Stimulated activated CD4-positive, alpha-beta T cell treated with anti-CD3 and anti-CD28 coated beads, Interleukin-4, amount 100 ng/mL, for 24 hours (primary cell): ENCODE results near the gene R3HDM2.

Source experiments
- DNase-seq: peaks from one replicate; pipeline ENCODE4 v3.0.0-alpha.2; 2020

Gene R3HDM2

DNA sequence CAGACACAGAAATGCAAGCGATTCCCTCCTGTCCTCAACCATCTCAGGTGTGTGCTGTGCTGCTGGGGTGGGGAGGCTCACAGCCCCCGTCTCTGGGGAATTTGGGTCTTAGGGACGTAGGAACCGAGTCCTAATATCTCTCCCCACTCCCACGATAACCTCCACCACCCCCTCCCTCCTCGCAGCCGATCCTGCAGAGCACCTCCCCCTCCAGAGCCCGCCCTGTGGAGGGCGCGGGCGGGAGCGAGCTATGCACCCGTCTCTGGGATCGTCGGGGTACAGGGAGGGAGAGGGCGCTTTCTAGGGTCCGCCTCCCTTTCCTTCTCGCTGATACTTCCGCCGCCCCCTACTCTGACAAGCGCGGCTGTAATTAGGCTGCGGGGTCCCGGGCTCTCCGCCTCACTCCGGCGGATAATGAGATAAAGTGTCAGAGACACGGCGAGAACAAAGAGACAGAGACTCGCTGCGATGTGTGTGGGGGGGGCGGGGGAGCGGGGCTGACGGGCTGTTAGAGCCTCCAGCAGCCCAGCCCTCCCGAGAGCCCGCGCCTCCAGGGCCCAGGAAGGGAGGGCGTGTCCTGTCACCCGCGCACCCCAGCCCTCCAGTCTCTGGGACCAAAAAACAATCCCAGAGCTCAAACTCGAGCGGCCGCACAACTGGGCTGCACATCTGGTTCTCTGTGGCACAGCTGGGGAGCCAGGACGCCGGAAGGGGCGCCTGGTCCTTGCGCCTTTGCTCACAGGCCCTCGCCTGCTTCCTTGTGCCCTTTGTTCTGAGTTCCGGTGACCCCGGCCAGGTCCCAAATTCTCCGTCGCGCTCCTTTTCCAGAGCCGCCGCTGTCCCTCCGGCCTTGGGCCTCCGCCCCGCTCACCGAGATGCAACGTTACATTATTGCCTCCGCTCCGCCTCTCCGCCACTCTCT lies 192.7 kb downstream of the R3HDM2 start:
- no peak for DNase-seq

DNA sequence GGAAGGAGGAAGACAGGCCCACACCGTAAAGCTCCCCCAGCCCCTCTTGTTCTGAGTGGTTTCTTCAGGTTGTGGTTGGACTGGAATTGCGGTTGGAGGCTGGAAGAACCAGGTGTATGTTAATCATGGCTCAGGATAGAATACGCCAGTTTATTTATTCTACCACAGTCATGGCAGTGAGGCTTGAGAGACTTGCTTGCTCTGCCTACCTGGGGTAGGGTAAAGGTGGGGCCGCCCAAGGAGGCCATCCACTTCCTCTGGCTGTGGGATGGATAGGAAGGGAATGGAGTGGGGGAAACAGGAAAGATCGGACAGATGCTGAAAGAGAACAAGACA lies 193.3 kb downstream of the R3HDM2 start:
- DNase-seq = no peak

DNA sequence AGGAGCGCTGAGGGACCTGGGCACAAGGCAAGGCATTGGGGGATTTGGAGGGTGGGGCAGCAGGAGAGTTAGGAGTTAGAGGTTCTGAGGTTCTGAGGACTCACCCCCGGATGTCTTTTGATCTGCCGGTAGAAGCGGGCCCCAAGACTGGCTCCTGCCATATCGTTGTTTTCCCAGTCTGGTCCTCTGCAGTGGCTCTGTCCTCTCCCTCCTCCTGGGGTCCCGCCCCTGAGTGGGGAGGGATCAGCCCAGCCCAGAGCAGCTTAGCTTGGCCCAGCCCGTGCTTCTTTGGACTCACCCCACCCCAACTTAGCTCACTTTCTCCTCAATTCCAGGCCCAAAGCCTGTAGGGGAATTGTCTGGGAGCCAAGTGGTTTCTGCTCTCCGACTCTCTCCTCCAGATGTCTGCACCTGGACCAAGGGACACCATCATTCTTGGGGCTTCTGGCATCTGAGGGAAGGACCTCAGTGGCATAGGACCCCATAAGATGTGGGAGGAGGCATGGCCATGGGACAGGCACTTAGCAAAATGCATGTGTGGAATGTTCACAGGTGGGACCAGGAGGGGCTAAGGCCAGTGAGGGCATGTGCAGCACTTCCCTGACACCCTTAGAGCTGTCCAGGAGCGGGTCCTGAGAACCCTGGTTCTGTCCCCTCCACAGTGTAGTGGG lies 193.8 kb downstream of the R3HDM2 start:
- no peak for DNase-seq

DNA sequence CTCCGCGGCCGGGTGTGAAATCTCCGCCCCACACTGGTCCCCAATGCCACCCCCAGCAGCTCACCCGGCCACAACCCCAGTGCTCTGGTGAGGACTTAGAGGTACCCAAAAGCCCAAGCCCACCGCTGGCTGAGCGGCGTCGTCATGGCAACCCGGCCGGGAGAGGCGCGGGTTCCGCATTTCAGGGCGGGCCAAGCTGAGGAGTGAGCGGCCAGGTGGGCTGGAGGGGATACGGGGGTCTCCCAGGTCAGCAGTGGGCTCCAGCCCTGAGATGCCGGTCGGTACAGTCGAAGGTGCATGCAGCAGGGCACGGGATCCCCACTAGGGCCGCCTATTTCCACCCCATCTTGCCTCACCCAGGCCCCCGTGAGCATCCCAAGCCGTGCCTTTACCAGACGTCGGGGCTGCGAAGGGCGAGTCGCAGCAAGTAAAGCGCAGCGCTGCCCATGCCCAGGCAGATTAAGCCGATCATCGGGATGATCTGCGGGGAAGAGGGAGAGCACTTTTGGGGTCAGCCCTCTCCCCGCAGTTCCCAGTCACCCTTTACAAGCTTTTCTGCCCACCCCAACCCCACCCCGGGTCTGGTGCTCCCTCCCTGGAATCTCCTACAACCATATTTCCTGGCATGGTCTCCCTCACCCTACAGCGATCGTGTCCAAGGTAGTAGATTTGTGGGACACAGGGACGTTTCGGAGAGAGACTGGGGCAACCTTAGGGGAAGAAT lies 194.5 kb downstream of the R3HDM2 start:
- DNase-seq = no peak

DNA sequence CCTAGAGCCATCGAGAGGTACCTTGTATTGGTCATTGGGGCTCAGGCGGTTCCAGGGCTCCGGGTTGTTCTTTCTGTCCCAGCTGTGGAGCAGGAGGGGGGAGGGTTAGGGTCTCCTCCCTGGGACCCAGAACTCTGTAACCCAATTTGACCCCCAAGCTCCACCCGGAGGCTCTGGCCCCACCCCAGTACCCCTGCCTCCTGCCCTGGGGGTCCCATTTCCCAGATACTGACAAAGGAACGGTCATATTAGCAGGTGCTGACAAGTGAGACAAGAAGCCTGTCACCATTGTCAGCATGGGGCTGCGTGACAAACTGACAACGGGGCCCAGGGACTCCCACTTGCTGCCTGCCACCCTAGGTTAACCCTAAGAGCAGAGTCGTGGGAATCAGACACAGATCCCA lies 195.1 kb downstream of the R3HDM2 start:
- no peak for DNase-seq

DNA sequence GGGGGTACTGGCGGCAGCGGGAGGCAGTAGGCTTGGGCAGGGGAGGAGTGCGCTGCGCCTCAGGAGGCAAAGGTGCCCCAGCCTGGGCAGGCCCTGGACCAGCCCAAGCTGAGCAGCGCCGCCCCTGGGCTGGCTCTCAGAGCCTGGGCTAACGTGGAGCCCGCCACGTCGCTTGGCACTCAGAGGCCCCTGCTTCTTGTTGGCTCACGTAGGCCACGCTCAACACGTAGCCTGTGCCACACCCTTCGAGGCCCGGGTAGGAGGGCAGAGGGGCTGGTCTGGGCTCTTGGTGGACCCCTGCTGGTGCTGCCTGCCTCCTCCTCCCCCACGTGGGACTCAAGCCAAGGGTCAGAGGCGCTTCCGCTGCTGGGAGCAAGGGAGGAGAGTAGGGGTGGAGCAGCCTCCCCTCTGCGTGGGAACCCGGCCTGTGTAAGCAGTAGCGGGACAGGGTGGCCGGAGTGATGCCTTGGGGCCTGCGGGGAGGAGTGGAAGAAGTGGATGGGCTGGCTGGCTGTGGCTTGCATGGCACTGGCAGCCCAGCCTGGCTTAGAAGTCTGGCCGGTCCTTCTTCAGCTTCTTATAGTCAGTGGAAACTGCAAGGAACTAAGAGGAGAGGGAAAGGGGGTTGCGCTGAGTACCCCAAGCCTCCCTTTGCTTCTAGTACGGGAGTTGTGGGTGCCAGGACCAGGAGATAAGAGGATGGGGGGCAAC lies 195.7 kb downstream of the R3HDM2 start:
- DNase-seq = no peak

DNA sequence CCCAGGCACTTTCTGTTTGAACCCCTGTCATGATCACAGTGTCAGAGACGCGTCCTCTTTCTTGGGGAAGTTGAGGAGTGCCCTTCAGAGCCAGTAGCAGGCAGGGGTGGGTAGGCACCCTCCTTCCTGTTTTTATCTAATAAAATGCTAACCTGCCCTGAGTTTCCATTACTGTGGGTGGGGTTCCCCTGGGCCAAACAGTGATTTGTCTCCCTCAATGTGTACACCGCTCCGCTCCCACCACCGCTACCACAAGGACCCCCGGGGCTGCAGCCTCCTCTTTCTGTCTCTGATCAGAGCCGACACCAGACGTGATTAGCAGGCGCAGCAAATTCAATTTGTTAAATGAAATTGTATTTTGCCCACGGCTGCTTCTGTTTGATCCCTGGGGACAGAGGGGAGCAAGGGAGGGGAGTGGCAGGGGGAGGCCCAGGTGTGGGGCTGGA lies 196.2 kb downstream of the R3HDM2 start:
- DNase-seq = no peak

DNA sequence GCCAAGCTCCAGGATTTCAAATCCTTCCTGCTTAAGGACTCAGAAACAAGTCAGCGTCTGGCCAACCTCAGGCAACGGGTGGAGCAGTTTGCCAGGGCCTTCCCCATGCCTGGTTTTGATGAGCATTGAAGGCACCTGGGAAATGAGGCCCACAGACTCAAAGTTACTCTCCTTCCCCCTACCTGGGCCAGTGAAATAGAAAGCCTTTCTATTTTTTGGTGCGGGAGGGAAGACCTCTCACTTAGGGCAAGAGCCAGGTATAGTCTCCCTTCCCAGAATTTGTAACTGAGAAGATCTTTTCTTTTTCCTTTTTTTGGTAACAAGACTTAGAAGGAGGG lies 196.6 kb downstream of the R3HDM2 start:
- no peak for DNase-seq

DNA sequence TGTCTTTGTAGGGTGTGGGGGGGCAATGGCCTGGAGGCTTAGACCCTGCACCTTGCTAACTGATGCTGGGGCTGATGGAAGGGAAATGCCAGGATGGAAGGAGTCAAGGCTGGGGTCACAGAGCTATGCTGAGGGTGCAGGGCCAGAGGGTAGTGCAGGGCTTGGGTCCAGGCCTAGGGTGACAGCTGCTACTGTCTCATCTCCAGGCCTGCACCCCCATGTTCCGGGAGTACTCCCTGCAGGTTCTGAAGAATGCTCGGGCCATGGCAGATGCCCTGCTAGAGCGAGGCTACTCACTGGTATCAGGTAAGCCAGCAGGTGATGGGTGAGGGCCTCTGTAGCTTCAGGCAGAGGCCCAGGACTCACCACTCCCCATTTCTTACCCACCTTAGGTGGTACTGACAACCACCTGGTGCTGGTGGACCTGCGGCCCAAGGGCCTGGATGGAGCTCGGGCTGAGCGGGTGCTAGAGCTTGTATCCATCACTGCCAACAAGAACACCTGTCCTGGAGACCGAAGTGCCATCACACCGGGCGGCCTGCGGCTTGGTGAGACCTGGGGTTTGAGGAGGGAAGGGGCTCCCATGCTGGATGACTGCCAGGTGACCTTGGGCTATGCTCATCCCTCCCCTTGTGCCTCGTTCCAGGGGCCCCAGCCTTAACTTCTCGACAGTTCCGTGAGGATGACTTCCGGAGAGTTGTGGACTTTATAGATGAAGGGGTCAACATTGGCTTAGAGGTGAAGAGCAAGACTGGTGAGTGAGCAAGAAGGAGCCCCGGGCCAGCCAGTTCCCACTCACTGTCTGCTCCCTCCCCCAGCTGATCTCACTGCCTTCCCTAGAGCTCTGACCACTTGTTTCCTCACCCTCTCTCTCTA lies 197.2 kb downstream of the R3HDM2 start:
- no peak for DNase-seq

DNA sequence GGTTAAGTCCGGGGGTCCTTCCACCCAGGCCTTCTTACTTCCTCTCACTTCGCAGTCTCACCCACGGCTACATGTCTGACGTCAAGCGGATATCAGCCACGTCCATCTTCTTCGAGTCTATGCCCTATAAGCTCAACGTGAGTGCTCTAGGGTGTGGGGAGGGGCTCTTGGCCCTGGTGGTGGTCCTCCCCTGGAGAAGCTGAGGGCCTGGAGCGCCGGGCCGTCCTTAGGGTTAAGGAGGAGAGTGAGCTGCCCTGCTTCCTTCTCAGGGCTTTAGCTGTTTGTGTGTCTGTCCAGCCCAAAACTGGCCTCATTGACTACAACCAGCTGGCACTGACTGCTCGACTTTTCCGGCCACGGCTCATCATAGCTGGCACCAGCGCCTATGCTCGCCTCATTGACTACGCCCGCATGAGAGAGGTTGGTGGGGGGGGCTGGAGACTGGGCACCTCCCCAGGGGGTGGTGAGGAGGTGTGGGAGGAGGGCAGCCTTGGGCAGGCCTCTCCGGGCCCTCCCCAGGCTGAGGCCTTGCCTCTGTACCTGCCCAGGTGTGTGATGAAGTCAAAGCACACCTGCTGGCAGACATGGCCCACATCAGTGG lies 198.6 kb downstream of the R3HDM2 start:
- no peak for DNase-seq

DNA sequence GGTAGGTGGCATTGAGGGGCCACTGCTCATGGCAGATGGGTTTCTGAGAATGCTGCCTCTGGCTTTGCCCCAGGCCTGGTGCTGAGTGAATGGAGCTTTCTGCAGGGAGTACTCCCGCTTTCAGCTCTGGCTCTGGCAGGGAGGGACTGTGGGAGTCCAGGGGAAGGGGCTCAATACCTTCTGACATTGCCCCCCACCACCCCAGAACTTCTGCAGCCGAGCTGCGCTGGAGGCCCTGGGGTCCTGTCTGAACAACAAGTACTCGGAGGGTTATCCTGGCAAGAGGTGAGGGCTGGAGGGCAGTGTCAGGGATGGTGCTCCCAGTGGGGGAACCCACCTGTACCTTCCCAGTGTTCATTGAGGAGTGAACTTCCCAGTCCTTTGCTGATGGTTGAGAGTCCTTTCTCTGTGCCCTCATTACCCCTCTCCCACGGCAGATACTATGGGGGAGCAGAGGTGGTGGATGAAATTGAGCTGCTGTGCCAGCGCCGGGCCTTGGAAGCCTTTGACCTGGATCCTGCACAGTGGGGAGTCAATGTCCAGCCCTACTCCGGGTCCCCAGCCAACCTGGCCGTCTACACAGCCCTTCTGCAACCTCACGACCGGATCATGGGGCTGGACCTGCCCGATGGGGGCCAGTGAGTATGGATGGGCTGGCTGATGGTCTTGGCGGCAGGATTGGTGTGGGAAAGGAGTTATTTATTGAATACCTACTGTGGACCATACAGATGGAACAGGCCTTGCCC lies 199.4 kb downstream of the R3HDM2 start:
- DNase-seq = no peak

DNA sequence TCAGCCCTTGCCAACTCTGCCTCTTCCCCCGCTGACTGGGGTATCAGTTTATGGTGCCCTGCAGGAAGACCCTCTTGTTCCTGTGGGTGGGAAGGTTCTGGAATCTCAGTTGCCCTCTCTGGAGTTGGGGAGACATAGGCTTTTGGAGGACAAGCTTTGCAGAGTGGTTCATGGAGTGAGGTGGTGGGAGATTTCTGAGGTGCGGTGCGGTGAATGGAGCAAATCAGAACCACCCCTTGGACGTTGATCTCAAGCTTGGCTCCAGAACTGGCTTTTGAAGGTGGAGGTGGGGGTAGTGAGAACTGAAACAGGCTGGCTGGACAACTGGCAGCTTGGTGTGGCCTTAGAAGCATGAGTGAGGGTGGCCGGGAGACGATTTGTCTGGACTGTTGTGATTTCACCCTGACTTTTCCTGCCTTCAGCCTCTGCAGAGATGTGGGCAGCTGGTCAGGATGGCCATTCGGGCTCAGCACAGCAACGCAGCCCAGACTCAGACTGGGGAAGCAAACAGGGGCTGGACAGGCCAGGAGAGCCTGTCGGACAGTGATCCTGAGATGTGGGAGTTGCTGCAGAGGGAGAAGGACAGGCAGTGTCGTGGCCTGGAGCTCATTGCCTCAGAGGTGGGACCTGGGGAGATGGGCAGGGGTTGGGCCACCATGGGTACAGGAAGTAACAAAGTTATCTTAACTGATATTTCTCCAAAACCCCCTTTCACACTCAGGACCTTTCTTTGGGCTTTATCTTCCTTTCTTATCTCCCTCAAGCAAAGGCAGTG lies 200.3 kb downstream of the R3HDM2 start:
- no peak for DNase-seq

DNA sequence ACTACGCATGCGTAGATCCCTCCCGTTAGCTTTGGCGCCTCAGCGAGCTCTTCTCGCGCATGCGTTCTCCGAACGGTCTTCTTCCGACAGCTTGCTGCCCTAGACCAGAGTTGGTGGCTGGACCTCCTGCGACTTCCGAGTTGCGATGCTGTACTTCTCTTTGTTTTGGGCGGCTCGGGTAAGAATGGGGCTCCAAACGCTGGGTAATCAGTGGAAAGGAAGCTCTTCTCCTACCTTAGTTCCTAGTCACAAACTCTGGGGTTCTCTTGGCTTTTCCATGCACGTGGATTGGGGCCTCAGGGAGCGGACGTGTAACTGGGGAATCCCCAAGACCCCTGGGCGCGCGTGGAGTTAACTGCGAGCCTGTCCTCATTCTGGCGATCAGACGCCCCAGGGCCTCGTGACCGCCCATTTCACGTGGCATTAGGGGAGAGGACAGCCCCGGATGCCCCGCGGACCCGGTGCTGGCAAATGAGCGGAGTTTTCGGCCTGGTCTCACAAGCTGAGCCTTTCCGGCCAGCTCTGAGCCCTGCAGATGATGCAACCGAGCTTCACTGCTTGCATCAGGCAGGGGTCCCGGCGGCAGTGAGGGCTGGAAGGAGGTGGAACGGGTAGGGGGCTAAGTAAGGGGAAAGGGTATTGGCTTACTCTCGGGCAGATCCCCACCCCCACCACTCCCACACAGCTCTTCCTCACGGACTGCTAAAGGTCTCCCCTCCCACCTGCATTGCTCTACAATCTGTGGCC lies 201.0 kb downstream of the R3HDM2 start, which contains the start of gene SHMT2:
SHMT2 (plus strand) TSS at position 78 of the 747 bp plus-strand sequence; CDS start at position 146, 68 bp downstream.
- peak; percentile 97 for DNase-seq

DNA sequence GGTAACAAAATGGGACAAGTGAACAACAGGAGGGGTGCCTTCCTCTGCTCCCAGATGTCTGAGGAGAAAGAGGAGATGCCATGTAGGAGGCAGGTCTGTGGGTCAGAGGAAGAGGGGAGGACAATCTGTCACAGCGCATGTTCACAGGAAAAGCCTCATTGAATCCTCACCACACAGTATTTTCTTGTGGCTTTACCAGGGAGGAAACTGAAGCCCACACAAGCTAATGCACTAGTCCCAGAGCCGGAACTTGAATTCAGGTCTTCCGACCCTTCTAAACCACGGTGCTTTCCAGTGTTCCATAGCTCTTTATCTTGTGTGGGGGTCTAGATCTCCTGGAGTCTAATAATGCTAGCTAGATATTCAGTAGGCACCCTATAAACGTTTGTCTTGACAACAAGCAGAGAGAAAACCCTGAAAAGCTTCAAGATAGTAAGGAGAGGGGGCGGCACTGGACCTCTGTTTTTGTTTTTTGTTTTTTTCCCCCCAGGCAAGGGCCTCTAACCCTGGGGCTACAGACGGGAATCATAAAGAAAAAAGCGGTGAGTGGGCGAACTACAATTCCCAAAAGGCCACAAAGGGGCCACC lies 201.7 kb downstream of the R3HDM2 start:
- no peak for DNase-seq

DNA sequence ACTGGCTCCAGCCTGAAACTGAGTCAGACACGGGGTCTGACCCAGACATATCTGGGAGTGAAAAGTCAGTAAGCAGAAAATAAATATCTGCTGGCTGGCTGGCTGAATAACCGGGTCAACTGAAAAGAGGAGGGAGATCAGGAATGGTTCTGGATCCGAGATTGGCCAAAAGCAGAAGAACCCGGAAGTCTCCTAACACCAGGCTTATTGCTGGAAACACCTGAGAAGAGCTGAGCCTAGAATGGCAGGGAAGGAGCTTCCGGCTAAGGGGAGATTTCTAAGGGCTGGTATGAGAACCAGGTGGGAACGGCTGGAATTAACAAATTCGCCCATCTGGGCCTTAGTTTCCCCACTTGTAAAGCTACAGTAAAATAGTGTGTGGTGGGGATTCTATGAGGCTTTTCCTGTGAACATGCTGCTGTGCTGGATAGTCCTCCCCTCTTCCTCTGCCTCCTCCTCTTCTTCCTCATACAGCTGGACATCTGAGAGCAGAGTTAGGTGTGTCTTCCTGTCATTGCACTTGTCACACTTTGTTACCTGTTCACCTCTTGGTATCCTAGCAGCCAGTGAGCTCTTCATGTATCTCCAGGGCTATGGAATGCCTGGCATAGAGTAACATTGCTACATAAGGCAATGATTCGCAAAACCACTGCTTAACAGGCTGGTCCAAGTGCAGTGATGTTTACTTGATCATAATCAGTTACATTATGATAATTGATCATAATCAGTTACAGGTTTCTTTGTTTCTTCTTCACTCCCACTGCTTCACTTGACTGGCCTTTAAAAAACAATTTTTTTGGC lies 203.3 kb downstream of the R3HDM2 start:
- no peak for DNase-seq

DNA sequence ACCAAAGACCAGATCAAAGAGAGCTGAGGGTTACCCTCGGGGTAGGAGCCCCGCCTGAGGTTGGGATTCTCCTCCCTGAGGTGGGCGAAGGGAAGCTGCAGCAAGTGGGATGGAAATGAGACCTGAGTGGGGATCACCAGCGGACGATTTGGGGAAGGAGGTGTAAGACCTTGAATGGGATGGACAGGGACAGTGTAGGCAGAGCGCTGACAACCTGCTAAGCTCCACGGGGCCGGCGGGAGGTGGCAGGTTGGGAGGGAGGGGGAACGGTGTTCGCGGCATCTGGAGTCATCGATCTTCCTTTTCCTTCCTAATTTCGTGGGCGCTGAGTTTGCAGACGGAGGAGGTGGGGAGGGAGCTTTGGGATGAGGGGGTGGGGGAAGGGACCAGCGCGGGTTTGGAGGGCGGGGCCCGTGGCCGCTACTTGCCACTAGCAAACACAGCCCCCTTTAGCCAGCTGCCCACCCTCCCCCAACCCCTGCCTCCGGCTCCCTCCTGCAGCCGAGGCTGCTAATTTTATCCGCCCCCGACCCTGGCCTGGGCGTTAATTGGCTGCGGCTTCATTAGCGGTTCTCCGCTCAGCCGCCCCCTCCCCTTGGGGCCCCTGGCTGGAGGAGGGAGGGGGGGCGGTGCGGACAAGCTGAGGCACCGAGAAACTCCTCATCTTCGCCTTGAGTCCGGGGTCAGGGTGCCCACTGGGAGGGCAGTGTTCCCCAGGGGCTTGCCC lies 204.1 kb downstream of the R3HDM2 start:
- no peak for DNase-seq

DNA sequence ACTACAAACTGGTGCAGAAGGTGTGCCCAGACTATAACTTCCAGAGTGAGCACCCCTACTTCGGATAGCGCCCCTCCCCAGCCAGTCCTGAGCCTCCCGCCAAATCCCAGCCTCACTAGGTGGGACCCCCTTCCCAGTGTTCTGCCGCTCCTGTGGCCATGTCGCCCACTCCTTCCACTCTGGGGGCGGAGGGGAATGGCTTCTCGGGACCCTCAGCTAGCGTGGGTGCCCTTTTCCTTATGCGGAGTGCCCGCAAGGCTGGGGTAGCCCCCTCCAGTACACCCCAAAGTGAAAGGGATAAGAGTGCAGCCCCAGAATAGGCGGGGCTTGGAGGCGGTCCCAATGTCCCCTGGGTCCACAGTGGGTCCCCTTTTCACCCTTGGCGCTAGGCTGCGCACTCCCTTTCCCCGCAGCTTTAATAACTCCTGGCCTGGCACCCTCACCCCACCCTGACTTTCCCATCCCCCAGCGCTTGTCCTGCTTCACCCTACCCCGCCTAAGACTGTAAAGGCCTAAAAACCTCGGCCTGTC lies 205.1 kb downstream of the R3HDM2 start:
- DNase-seq = no peak
